ENCODE measurements around the gene NUP58. TPM values are rescaled to one million over a fixed set of nuclear protein-coding genes. Genes with fewer than 3 reads are reported as not detected.
"Not testable (repeated sequence)": the region's sequence is repeated elsewhere in the genome, so short reads cannot be mapped to it uniquely, and the experiment has no call there.

Gene NUP58
- total RNA-seq, 1 experiment from 2014 or later: 72.1 TPM

- no peak for DNase-seq (ENCODE audit: low read depth)
These were observed 5.4 kb downstream of the NUP58 start for GRCh38 chr13:25306671-25307464.

DNA sequence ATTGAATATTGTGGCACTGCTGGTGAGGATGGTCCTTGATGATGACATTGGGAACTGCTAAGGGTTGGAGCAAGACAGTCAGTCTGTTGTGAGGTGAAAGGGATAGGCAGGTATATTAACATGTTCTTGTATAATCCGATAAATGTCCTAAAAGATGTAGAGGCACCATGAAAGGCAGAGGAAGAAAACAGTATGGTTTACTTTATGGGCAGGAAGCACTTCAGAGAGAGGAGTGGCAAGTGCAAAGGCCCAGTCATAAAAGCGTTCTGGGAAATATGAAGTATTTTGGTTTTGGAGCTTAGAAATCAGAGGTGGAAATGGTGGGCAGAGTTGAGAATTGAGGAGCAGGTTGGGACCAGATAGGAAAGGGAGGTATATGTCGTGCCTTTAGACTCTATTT, 9.5 kb downstream of the NUP58 start:
- no peak for DNase-seq (ENCODE audit: low read depth)

- peak; percentile 25 for DNase-seq (ENCODE audit: low read depth)
These were observed 17.5 kb downstream of the NUP58 start for GRCh38 chr13:25318946-25319345.

DNA sequence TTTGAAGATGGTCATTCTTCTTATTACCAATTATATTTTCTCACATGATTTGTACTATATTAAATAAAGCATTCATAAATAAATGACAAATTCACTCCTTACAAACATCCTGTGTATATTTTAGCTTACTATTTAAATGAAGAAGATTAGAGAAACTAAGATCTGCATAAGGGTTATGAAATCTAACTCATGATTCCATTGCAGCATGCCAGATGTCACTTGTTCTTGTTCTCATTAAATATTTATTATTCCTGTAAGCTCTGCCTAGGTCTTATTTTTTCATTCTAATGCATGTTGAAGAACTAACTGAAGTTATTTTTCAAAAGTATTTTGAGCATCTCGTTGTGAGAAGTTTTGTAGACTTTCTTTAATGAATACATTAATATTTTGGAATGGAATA, 18.3 kb downstream of the NUP58 start:
- DNase-seq (ENCODE audit: low read depth): no peak

GRCh38 chr13:25324100-25324499, 22.7 kb downstream of the NUP58 start:
- no peak for DNase-seq (ENCODE audit: low read depth)

- peak; percentile 47 for DNase-seq (ENCODE audit: low read depth)
These were observed 28.3 kb downstream of the NUP58 start for GRCh38 chr13:25329706-25330105.

DNA sequence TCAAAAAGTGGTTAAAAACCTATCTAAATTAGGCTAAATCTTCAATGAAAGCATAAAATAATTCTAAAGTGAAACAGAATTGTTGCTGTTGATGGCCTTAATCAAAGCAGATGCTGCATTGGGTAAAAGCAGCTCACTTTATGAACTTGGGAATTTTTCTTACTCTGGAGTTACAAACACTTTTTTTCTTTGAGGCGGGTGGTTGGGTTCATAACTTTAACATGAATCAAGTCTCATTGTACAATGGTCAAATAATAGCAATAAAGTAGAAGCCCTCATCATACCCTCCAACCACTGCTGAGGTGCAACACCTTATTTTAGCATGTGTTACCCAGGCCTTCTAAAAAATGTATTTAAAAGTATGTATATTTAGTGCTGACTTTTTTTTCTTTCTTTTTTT, 29.1 kb downstream of the NUP58 start:
- peak; percentile 19 for DNase-seq (ENCODE audit: low read depth)

GRCh38 chr13:25335856-25336255, 34.4 kb downstream of the NUP58 start:
- DNase-seq (ENCODE audit: low read depth): no peak

- peak; percentile 3 for DNase-seq (ENCODE audit: low read depth)
These were observed 44.2 kb downstream of the NUP58 start for GRCh38 chr13:25345576-25345975.

DNA sequence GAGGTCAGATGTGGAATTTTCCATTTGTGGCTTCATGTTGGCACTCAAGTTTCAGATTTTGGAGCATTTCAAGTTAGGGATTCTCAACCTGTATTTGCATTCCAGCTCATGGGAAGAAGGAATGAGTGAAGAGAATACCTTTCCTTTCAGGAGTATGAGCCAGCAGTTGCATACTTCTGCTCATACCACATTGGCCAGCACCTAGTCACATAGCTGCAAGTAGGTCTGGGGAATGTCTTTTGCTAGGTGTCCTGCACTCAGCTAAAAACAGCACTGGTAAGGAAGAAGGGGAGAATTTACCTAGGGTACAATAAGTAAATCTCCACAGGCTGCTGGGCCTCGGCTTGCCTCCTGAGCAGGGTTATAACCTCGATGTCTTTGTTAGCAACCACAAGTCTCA, 45.7 kb downstream of the NUP58 start:
- DNase-seq (ENCODE audit: low read depth): peak; percentile 5

DNA sequence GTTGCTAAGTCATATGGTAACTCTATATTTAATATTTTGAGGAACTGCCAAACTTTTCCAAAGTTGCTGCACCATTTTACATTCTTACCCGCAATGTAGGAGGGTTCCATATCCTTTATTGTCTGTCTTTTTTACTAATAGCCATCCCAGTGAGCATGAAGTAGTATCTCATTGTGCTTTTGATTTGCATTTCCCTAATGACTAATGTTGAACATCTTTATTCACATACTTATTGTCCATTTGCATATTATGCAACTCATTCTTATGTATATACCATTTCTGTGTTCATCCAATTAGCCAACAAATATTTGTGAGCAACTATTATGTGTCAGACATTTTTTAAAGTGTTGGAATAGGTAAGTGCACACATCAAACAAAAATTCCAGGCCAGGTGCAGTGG, 50.0 kb downstream of the NUP58 start:
- no peak for DNase-seq (ENCODE audit: low read depth)

DNA sequence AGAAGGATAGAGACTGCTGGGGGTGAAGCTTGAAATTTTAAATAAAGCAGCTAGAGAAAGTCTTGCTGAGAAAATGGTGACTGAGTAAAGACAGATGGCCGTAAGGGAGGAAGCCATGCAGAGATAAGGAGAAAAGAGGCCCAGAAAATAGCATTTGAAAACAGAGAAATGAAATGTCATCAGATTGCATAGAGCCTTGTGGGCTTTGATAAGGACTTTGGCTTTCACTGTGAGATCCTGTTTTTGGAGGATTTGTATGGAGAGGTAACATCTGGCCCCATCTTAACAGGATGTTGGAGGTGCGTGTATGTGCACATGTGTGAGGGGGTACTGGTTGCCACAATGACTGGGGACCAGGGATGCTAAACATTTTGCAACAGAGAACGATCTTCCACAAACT, 50.8 kb downstream of the NUP58 start:
- no peak for DNase-seq (ENCODE audit: low read depth)

DNA sequence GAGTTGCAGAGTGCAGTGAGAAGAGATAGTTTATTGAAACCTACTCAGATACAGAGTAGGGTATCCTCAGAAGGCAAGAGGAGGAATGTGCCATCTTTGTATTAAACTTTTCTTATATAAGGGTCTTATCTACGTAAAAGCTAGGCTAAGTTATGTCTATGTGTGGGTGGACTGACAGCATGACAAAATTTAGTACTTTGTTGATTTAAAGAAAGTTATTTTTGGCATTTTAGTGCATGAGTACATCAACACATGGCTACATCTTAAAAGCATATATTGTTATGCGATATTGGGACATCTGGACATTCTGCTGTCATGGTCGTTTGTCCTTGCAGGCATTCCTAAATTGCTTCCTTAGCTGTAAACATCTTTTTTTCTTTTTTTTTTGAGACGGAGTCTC, 51.4 kb downstream of the NUP58 start:
- DNase-seq (ENCODE audit: low read depth): no peak

DNA sequence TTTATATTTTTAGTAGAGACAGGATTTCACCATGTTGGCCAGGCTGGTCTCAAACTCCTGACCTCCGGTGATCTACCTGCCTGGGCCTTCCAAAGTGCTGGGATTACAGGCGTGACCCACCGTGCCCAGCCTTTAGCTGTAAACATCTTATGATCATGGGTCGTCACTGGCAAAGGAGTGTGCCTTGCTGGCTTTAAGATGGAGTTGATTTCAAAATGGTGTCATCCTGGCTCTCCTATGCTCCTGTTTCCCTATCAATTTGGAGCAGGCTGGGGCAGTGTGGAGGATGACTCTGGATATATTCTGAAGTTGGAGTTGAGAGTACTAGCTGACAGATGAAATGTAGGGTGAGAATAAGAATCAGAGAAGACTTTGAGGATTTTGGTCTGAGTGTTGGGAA, 51.9 kb downstream of the NUP58 start:
- DNase-seq (ENCODE audit: low read depth): no peak

GRCh38 chr13:25354377-25354776, 53.0 kb downstream of the NUP58 start:
- DNase-seq (ENCODE audit: low read depth): no peak

- DNase-seq (ENCODE audit: low read depth): not testable (repeated sequence)
These were observed 59.0 kb downstream of the NUP58 start for GRCh38 chr13:25360443-25360842.

- DNase-seq (ENCODE audit: low read depth): no peak
These were observed 64.4 kb downstream of the NUP58 start for GRCh38 chr13:25365720-25366235.

DNA sequence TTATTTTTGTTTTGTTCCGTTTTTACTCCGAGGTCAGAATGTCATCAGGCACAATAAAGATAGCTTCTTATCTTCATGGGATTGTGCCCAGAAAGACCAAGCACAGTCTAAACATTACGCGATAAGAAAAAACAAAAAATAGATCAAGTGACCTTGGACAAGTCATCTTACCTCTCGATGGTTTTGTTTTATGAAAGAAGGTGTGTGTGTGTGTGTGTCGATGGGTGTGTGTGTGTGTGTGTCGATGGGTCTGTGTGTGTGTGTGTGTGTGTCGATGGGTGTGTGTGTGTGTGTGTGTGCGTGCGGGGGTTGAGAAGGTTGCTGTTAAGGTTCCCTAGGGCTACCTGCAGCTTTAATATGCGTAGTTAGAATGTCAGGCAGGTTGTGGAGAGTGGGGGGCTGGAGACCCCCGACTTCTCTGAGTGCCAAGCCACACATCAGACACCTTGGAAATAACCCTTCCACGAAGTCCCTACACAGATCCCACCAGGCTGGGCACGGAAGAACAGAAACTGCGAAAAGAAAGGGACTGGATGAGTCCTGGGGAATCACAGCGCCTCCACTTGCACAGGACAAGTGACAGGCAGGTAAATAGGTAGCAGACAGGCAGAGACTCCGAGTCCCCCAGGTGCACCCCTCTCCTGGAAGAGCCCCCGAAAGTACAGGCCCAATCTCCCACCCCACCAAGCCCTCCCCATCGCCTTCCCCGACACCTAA, 69.9 kb downstream of the NUP58 start:
- no peak for DNase-seq (ENCODE audit: low read depth)

- no peak for DNase-seq (ENCODE audit: low read depth)
These were observed 70.5 kb downstream of the NUP58 start, which contains the start of gene ATP8A2 for GRCh38 chr13:25371875-25372283. TSS of gene ATP8A2 (plus strand) at chr13:25371974. CDS start at chr13:25372213, 239 bp downstream.

DNA sequence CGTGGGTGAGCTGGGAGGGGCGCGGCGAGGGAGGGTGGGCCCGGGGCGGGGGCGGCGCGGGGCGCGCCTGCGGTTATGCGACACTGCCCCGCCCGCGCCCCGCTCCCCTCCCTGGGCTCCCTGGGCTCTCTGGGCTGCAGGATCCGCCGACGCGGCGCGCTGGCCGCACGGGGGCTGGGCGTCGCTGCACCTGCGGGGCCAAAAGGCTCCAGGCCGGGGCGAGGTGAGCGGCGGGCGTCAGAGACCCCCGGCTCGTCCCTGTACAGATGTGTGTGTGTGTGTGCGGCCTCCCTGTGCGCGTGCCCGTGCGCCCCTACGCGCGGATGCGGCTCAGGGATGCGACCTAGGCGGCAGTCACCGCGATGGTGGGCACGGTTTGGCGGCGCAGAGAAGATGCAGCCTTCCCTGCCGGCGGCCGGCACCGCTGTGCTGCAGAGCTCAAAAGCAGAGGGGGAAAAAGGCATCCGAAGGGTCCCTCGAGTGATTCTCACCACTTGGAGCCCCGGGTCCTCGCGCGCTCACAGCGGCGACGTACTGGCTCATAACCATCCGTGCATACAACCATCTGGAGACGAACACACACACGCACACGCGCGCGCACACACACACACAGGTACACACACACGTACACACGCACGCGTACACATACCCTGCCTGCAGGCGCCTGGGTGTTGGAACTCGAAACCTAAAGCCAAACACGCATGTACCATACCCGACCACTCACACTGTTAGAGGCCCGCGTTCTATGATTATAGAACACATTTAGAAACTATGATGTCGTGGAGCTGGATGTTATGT, 71.1 kb downstream of the NUP58 start:
- no peak for DNase-seq (ENCODE audit: low read depth)

DNA sequence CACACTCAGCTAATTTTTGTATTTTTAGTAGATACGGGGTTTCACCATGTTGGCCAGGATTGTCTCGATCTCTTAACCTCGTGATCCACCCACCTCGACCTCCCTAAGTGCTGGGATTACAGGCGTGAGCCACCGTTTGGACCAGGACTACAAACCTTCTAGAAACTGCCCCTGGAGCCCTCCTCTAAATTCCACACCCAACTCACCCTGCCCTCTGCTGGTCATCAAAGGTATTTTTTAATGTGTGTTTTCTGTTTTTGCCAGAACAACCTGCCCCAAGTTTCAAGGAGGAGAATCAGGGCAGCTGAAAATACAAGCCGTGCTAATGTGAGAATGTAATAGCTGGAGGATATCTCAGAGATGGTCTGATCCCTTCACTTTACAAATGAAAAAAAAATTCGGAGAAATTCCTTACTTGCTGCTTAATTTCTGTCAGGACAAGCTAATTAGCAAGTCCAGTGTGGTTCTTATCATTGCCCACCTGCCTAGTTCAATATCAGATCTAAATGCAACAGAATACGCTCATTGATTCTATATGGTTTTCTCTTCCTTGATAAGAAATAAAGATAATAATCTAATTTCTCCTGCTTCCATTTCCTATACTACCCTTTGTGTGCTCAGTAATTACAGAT, 74.4 kb downstream of the NUP58 start:
- DNase-seq (ENCODE audit: low read depth): peak; percentile 22
